Fibroblast of lung (primary cell): ENCODE measurements around the gene ATP11A. TPM values are rescaled to one million over a fixed set of nuclear protein-coding genes. Genes with fewer than 3 reads are reported as not detected.
A peak's percentile ranks its signal among the peaks of the same experiment; 100 is the strongest.

Experiments
- DNase-seq, 2 donors: peaks; one replicate each; pipeline versions ENCODE4 v3.0.0 to v3.0.0-alpha.2; 2010; ENCODE audit warnings: low read depth in 2 of 2
- H2AFZ ChIP-seq: 2 replicates; pipeline ENCODE4 v1.5.1; 2012; ENCODE audit warnings: low read length, control low read depth, inconsistent platforms
- H3K27ac ChIP-seq: 2 replicates; pipeline ENCODE4 v1.5.1; 2011; ENCODE audit warnings: low read length, control low read depth; ENCODE audit not compliant: insufficient read depth
- H3K27me3 ChIP-seq: 2 replicates; pipeline ENCODE4 v1.5.1; 2011; ENCODE audit warnings: mild to moderate bottlenecking, low read length; ENCODE audit not compliant: control insufficient read depth, insufficient read depth
- H3K36me3 ChIP-seq: 2 replicates; pipeline ENCODE4 v1.5.1; 2011; ENCODE audit warnings: low read length; ENCODE audit not compliant: control insufficient read depth, insufficient read depth
- H3K4me1 ChIP-seq: 2 replicates; pipeline ENCODE4 v1.5.1; 2011; ENCODE audit warnings: low read length; ENCODE audit not compliant: control insufficient read depth, insufficient read depth; ENCODE audit errors: extremely low read depth
- H3K4me2 ChIP-seq: 2 replicates; pipeline ENCODE4 v1.5.1; 2011; ENCODE audit warnings: low read length, control low read depth; ENCODE audit not compliant: insufficient read depth; ENCODE audit errors: extremely low read depth
- H3K4me3 ChIP-seq, 4 experiments: fragments of 200-600 bp in 1 of 4; sonication (generic) in 1 of 4; replicated peaks in 1 of 4; 2 replicates each; pipeline ENCODE4 v1.5.1; 2011 to 2016; ENCODE audit warnings: low read length in 4 of 4, low read depth in 3 of 4, mild to moderate bottlenecking in 3 of 4, control low read depth in 2 of 4, inconsistent platforms in 1 of 4, mixed read lengths in 1 of 4; ENCODE audit not compliant: insufficient read depth in 1 of 4; ENCODE audit errors: control extremely low read depth in 1 of 4
- H3K79me2 ChIP-seq: 2 replicates; pipeline ENCODE4 v1.5.1; 2012; ENCODE audit warnings: mild to moderate bottlenecking, low read length, inconsistent platforms; ENCODE audit not compliant: control insufficient read depth, insufficient read depth
- H3K9ac ChIP-seq: 2 replicates; pipeline ENCODE4 v1.5.1; 2011; ENCODE audit warnings: mild to moderate bottlenecking, low read length, control low read depth; ENCODE audit not compliant: insufficient read depth
- H3K9me3 ChIP-seq: 2 replicates; pipeline ENCODE4 v1.5.1; 2012; ENCODE audit warnings: low read depth, low read length; ENCODE audit not compliant: control insufficient read depth, insufficient read depth
- H4K20me1 ChIP-seq: 2 replicates; pipeline ENCODE4 v1.5.1; 2011; ENCODE audit warnings: low read length; ENCODE audit not compliant: control insufficient read depth, insufficient read depth; ENCODE audit errors: extremely low read depth
- EZH2 ChIP-seq: IDR thresholded peaks from 2 replicates; pipeline ENCODE4 v1.5.1; 2012; ENCODE audit warnings: low read length, control low read depth, mild to moderate bottlenecking; ENCODE audit errors: missing control alignments
- polyA plus RNA-seq, 2 donors: library from polyadenylated mRNA; depleted of rRNA in 1 of 2; stranded (reverse) in 1 of 2; unstranded in 1 of 2; fragments of >200 nt; gene quantifications; 2 replicates each; pipeline ENCODE4 v1.2.1, GENCODE V29; 2011 to 2012; ENCODE audit warnings: missing spikeins in 1 of 2
- total RNA-seq: library from RNA; depleted of rRNA; stranded (reverse); fragments of >200 nt; gene quantifications from 2 replicates; pipeline ENCODE4 v1.2.1, GENCODE V29; 2014
- TF ChIP-seq, protein P1 (sequence below), 2 donors: IDR thresholded peaks in 1 of 2; conservative IDR thresholded peaks in 1 of 2; 1 replicate in 1 of 2; 2 replicates in 1 of 2; pipeline ENCODE4 v1.5.1; 2011 to 2012; ENCODE audit warnings: low read length in 2 of 2, control low read depth in 1 of 2, inconsistent platforms in 1 of 2, low read depth in 1 of 2, mild to moderate bottlenecking in 1 of 2

The ATP11A gene
- total and polyA plus RNA-seq, 2 donors (not counting 1 experiment from before 2014, with no cell fraction given): 2.3 to 7.8 TPM

DNA sequence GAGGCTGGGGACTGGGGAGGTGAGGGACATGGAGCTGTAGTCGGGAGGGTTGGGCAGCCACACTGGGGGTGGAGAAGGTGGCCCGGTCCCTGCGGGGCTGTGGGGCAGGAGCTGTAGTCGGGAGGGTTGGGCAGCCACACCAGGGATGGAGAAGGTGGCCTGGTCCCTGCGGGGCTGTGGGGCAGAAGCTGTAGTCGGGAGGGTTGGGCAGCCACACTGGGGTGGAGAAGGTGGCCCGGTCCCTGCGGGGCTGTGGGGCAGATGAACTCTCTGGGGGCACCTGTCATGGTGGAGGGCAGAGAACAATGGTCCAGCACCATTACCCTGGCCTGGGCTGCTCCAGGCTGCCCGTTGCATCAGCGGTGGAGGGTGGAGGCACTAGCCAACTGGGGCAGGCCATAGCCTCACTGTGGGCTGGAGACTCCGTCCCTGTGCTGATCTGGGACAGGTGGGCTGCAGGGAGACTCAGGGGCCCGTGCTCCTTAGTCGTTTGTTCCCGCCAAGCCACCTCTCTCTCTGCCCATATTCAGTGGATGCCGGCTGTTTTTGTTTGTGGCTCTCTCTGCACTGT lies 51.4 kb downstream of the ATP11A start:
- H3K79me2 ChIP-seq: peaks cover 2% of the 10 kb centered on the region
- no peaks in the 10 kb centered on the region for H3K36me3 ChIP-seq
- peak overlapping the region; percentile 90 for H3K27ac ChIP-seq
- H3K9me3 ChIP-seq: no peaks in the 10 kb centered on the region
- peak overlapping the region; percentile 65 for H3K4me2 ChIP-seq
- no peaks in the 10 kb centered on the region for H3K27me3 ChIP-seq
- H4K20me1 ChIP-seq: no peaks in the 10 kb centered on the region
- H3K4me1 ChIP-seq: peaks cover 16% of the 10 kb centered on the region
- DNase-seq: no peak
- H2AFZ ChIP-seq: peak overlapping the region; percentile 34
- H3K9ac ChIP-seq: peak overlapping the region; percentile 62
- TF ChIP-seq, protein P1, sequence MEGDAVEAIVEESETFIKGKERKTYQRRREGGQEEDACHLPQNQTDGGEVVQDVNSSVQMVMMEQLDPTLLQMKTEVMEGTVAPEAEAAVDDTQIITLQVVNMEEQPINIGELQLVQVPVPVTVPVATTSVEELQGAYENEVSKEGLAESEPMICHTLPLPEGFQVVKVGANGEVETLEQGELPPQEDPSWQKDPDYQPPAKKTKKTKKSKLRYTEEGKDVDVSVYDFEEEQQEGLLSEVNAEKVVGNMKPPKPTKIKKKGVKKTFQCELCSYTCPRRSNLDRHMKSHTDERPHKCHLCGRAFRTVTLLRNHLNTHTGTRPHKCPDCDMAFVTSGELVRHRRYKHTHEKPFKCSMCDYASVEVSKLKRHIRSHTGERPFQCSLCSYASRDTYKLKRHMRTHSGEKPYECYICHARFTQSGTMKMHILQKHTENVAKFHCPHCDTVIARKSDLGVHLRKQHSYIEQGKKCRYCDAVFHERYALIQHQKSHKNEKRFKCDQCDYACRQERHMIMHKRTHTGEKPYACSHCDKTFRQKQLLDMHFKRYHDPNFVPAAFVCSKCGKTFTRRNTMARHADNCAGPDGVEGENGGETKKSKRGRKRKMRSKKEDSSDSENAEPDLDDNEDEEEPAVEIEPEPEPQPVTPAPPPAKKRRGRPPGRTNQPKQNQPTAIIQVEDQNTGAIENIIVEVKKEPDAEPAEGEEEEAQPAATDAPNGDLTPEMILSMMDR (conservative IDR thresholded peaks at IDR 0.05 in 1 of 2, IDR thresholded peaks at IDR 0.05 in 1 of 2; ENCODE audit: low read depth in 1 of 2, low read length in 2 of 2): no peak
- no peak for TF ChIP-seq EZH2
- H3K4me3 ChIP-seq: peak overlapping the region in 1 of 4 experiments; percentile 12

DNA sequence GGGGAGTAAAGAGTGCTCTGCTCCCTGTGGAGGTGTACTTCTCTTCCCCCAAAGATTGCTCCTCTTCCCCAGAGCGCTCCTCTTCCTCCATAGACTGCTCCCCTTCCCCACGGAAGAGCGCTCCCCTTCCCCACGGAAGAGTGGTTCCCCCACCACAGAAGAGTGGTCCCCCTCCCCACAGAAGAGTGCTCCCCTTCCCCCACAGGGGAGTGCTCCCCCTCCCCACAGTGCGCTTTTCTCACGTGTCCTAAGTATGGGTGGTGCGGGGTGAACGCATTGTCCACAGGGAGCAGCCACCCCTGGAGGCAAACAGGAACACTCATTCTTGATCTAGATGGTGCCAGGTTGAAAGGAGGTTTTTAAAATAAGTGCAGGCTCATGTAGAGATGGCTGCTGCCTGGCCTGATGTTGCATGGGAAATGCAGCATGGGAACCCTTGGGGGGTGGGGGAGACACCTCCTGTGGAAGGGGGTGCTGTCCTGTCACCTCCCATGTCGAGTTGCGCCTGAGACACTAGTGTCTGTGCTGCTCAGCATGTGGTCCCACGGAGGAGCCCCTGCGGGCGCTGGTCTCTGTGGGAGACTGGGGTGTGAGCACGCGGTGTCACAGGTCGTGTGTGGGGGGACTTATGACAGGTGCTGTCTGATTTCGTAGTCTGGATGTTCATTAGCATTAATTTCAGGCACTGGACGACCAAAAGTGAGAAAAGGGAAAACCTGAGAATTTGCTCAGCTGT lies 52.2 kb downstream of the ATP11A start:
- Histone ChIP-seq H3K27ac (peak overlapping the region; percentile 90), H3K36me3 (no peaks in the 10 kb centered on the region), H3K9me3 (no peaks in the 10 kb centered on the region), H3K4me3 (no peak overlapping the region), H2AFZ (no peak overlapping the region), H3K27me3 (no peaks in the 10 kb centered on the region), H4K20me1 (no peaks in the 10 kb centered on the region), H3K4me1 (peaks cover 16% of the 10 kb centered on the region), H3K79me2 (peaks cover 2% of the 10 kb centered on the region), H3K9ac (no peak overlapping the region), H3K4me2 (no peak overlapping the region)
- no peak for DNase-seq
- TF ChIP-seq, protein P1 (conservative IDR thresholded peaks at IDR 0.05 in 1 of 2, IDR thresholded peaks at IDR 0.05 in 1 of 2; ENCODE audit: low read depth in 1 of 2, low read length in 2 of 2): no peak
- TF ChIP-seq EZH2: no peak

DNA sequence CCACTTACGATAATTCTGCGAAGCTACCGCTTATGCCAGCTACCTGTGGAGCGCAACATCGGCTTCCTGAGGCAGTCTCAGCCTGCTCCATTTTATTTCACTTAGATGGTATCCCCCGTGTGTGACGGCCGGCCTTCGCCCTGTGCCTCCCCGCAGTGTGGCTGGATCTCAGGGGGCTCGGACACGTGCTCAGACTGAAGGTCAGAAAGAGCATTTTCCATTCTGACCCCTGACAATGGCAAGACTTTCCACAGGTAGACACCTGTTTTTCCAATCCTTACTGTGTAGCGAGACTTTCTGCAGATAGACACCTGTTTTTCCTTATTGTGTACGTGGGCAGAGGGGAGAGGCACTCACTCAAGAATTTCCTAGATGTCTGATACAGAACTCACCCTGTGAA lies 52.7 kb downstream of the ATP11A start:
- no peak overlapping the region for H3K9ac ChIP-seq
- H3K27ac ChIP-seq: no peak overlapping the region
- H2AFZ ChIP-seq: no peak overlapping the region
- no peak overlapping the region for H3K4me3 ChIP-seq
- TF ChIP-seq, protein P1 (conservative IDR thresholded peaks at IDR 0.05 in 1 of 2, IDR thresholded peaks at IDR 0.05 in 1 of 2; ENCODE audit: low read depth in 1 of 2, low read length in 2 of 2): no peak
- TF ChIP-seq EZH2: no peak
- H3K4me2 ChIP-seq: no peak overlapping the region
- no peaks in the 10 kb centered on the region for H4K20me1 ChIP-seq
- peaks cover 16% of the 10 kb centered on the region for H3K4me1 ChIP-seq
- no peaks in the 10 kb centered on the region for H3K36me3 ChIP-seq
- no peaks in the 10 kb centered on the region for H3K9me3 ChIP-seq
- peaks cover 2% of the 10 kb centered on the region for H3K79me2 ChIP-seq
- no peak for DNase-seq
- no peaks in the 10 kb centered on the region for H3K27me3 ChIP-seq
